Measurements from ENCODE around the gene ATOSB. TPM values are rescaled to one million over a fixed set of nuclear protein-coding genes. Genes with fewer than 3 reads are reported as not detected.

Gene ATOSB
- total and polyA plus RNA-seq, 9 of the 15 experiments (the other 6 are each of a cell fraction or from before 2014, with no cell fraction given) = 0.45 to 8.0 (median 4.2) TPM

- TF ChIP-seq ZNF407 (IDR thresholded peaks at IDR 0.05; ENCODE audit: low read depth) (no peak), ZNF347 (CRISPR knock-in tag; IDR thresholded peaks at IDR 0.05; ENCODE audit: low read depth) (no peak), RBM22 (IDR thresholded peaks at IDR 0.05; ENCODE audit: low read depth, low read length, poor library complexity, severe bottlenecking) (no peak), CCNT2 (IDR thresholded peaks at IDR 0.05; ENCODE audit: borderline replicate concordance, extremely low read depth, insufficient read length, low read depth, low read length) (no peak)
These were observed 18.1 kb downstream of the ATOSB start (continued) for GRCh38 chr9:35097573-35097972.
